ENCODE data around the gene FFAR1.
"Not testable (repeated sequence)": the region's sequence is repeated elsewhere in the genome, so short reads cannot be mapped to it uniquely, and the experiment has no call there.

DNA sequence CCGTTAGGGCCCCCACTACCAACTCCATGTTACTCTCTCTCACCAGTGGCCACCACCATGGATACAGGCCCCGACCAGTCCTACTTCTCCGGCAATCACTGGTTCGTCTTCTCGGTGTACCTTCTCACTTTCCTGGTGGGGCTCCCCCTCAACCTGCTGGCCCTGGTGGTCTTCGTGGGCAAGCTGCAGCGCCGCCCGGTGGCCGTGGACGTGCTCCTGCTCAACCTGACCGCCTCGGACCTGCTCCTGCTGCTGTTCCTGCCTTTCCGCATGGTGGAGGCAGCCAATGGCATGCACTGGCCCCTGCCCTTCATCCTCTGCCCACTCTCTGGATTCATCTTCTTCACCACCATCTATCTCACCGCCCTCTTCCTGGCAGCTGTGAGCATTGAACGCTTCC lies 11.1 kb downstream of the FFAR1 start:
- TF ChIP-seq, protein P1, sequence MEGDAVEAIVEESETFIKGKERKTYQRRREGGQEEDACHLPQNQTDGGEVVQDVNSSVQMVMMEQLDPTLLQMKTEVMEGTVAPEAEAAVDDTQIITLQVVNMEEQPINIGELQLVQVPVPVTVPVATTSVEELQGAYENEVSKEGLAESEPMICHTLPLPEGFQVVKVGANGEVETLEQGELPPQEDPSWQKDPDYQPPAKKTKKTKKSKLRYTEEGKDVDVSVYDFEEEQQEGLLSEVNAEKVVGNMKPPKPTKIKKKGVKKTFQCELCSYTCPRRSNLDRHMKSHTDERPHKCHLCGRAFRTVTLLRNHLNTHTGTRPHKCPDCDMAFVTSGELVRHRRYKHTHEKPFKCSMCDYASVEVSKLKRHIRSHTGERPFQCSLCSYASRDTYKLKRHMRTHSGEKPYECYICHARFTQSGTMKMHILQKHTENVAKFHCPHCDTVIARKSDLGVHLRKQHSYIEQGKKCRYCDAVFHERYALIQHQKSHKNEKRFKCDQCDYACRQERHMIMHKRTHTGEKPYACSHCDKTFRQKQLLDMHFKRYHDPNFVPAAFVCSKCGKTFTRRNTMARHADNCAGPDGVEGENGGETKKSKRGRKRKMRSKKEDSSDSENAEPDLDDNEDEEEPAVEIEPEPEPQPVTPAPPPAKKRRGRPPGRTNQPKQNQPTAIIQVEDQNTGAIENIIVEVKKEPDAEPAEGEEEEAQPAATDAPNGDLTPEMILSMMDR (conservative IDR thresholded peaks at IDR 0.05 in 1 of 2, IDR thresholded peaks at IDR 0.05 in 1 of 2; ENCODE audit: low read depth in 1 of 2, low read length in 2 of 2) = not testable (repeated sequence)
- not testable (repeated sequence) for TF ChIP-seq EZH2 (IDR thresholded peaks at IDR 0.05; ENCODE audit: low read length, missing control alignments)

Data from fibroblast of lung (primary cell).